NCI-H226 (cell line): ENCODE results near the gene ACTR8.
"Not testable (repeated sequence)": the region's sequence is repeated elsewhere in the genome, so short reads cannot be mapped to it uniquely, and the experiment has no call there.

Experiments used
- DNase-seq: peaks from one replicate; pipeline ENCODE4 v3.0.0-alpha.2; 2015

Gene ACTR8, protein sequence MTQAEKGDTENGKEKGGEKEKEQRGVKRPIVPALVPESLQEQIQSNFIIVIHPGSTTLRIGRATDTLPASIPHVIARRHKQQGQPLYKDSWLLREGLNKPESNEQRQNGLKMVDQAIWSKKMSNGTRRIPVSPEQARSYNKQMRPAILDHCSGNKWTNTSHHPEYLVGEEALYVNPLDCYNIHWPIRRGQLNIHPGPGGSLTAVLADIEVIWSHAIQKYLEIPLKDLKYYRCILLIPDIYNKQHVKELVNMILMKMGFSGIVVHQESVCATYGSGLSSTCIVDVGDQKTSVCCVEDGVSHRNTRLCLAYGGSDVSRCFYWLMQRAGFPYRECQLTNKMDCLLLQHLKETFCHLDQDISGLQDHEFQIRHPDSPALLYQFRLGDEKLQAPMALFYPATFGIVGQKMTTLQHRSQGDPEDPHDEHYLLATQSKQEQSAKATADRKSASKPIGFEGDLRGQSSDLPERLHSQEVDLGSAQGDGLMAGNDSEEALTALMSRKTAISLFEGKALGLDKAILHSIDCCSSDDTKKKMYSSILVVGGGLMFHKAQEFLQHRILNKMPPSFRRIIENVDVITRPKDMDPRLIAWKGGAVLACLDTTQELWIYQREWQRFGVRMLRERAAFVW

DNA sequence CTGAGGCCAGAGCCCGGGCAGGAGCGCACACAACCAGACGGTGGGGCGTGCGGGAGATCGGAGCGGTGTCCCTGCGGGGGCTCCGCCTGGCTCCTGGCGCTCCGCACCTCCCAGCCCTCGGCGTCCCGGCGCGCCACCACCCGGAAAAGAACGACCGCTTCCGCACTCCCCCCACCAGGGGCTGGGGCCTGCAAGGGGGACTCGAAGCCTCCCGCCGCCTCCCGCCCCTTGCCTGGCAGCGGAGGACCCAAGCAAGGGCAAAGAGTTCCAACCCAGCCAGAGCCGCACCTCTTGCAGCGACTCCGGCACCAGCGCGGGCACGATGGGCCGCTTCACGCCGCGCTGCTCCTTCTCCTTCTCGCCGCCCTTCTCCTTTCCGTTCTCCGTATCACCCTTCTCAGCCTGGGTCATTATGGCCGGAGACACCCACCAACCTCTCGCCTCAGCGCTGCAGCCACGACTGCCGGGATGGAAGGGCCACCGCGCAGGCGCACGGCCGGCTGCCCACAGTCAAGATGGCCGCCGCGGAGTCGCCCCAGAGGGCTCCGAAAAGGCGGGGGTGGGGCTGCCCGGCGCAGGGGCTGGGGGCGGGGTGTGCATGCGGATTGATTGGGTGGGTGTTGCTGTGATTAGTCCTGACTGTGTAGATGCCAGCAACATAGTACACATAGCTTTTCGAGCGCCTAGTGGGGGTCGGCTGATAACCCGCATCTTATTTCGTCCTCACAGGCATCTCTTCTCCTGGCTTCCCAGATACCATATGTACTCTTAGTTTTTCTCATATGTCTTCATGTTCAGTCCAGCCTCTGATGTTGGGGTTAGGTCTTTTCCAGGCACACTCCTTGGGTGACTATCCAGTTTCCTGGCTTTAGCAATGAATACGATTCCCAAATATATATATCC, at the start of gene ACTR8:
Gene ACTR8, minus strand, starts transcription at position 462 of the 903 bp plus-strand sequence. Its CDS starts 51 bp downstream, at position 411.
- DNase-seq = peak; percentile 66

DNA sequence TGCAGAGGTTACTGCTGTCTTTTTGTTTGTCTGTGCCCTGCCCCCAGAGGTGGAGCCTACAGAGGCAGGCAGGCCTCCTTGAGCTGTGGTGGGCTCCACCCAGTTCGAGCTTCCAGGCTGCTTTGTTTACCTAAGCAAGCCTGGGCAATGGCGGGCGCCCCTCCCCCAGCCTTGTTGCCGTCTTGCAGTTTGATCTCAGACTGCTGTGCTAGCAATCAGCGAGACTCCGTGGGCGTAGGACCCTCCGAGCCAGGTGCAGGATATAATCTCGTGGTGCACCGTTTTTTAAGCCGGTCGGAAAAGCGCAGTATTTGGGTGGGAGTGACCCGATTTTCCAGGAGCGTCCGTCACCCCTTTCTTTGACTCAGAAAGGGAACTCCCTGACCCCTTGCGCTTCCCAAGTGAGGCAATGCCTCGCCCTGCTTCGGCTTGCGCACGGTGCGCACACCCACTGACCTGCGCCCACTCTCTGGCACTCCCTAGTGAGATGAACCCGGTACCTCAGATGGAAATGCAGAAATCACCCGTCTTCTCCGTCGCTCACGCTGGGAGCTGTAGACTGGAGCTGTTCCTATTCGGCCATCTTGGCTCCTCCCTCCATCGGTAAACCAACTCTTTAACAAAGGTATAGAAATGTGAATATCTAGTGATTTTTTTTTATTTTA, 45.4 kb upstream of the ACTR8 start:
- DNase-seq = not testable (repeated sequence)

DNA sequence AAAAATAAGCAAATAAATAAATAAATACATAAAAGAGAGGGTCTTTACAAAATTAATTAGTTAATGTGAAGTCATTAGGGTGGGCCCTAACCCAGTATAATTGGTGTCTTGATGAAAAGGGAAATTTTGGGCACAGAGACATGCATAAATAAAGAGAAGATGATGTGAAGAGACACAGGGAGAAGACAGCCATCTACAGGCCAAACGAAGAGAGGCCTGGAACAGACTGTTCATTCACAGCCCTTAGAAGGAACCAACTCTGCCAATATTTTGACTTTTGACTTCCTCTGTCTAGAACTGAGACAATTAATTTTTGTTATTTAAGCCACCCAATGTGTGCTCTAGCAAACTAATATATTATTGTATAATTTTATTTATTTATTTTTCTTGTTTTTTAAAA, 39.3 kb upstream of the ACTR8 start:
- no peak for DNase-seq

DNA sequence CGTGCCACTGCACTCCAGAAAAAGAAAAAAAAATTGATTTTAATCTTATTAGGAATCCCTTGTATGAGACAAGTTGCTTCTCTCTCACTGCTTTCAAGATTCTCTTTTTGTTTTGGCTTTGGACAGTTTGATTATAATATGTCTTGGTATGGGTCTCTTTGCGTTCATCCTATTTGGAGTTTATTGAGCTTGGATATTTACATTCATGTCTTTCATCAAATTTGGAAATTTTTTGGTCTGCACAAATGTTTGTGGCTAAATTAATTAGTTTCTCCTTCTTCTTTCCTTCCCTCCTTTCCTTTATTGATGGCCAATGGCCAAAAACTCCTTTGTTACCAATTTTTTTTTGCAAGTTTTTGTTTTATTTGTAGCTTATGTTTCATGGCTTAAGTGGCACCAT, 37.8 kb upstream of the ACTR8 start:
- no peak for DNase-seq

DNA sequence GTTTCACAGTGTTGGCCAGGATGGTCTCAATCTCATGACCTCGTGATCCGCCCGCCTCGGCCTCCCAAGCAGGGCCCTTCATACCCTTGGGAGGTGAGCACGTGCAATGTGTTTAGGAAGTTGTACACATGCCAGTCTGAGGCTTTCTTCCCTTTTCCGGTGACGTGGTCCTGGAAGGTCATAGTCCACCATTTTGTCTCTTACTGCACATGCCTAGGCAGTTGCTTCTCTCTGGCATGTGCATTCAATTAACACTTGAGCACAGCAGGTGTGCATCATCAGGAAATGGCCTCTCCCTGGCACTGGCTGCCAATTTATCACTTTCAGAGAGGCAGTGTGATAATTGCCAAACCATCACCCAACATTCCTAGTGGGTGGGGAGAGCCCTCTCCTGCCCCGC, 31.4 kb upstream of the ACTR8 start:
- DNase-seq = no peak

DNA sequence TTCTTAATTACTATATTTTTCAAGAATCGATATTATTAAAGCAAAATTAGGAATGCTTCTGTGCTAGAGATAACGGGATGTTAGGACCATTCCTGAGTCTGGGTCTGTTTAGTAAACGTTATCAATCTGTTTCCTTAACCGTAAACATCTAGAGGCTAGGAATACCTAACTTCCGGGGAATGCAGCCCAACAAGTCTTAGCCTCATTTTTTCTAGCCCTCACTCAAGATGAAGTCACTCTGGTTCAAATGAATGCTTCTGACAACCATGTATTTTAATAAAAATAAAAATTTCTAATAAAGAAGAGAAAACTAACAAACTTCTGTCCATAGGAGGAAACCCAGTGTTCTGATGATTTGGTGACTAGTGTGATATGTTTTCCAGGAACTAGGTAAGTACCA, 20.8 kb upstream of the ACTR8 start:
- no peak for DNase-seq

DNA sequence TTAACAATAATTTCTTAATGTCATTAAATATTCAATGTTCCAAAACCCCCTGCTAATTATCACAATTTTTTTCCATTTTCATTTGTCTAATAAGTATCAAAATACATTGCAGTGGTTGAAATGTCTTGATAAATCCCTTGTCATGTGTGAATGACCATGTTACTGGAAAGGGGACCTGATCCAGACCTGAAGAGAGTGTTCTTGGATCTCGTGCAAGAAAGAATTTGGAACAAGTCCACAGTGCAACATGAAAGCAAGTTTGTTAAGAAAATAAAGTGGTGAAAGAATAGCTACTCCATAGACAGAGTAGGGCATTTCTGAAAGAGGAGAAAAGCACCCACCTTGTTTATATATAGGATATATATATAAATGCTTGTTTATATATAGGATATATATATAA, 20.1 kb upstream of the ACTR8 start:
- DNase-seq = no peak

DNA sequence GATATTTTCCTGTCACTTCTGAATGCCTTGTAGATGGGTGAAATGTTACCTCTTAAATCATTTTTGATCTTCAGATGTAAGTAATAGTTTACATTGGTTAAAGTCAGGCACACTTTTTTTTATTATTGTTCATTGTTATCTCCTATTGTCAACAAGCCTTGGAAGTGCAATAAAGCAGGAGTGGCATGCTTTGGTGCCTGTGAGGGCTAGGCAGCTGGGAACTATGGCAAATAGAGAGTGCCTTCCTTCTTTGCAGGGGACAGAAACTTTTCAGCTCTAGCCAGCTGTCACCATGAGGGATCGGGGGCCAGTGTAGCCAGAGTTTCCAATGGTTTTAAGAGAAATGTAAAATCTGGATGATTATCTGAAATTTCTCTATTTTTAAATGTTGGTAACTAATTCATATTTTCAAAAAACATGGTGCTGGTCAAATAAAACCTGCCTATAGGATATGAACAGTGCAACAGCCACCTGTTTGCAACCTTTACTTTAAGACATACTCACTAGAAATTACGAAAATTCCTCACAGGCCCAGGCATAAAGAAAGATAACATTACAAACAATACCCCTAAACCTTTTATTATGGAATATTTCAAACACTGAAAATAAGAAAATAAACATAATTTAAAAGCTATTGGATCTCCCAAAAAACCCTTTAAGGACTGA, 18.8 kb upstream of the ACTR8 start:
- no peak for DNase-seq

DNA sequence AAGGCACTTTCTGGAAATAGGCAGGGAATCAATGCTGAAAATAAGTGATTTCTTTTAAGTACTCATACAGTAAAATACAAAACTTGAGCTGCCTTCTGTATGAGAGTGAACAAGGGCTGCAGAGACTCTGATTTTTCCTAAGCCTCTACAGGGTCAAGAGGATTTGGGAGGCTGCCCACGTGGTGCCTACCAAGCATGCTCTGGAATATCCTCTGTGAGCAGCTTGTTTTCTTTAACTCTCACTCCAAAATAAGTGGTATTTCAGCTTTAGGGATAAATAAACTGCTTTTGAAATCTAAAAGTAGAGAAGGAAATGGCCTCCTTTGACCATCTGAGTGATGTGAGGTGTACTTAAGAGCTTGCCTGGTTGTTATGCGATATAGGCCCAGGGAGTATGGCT, 17.8 kb upstream of the ACTR8 start:
- DNase-seq = no peak

DNA sequence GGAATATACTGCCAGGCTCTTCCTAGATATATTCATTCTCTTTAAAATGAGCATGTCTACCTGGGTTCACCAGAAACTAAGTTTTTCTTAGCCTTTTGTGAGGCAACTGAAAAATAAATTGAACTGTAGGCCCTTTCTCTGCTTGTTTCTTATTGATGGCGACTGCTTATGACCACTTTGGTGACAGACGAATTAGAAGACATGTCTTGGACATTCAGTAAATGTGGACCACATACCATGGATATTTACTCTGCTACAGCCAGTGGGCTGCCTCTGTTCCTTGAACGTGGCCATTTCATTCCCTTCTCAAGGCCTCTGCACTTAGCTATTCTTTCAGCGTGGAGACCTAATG, 10.3 kb upstream of the ACTR8 start:
- DNase-seq = no peak

DNA sequence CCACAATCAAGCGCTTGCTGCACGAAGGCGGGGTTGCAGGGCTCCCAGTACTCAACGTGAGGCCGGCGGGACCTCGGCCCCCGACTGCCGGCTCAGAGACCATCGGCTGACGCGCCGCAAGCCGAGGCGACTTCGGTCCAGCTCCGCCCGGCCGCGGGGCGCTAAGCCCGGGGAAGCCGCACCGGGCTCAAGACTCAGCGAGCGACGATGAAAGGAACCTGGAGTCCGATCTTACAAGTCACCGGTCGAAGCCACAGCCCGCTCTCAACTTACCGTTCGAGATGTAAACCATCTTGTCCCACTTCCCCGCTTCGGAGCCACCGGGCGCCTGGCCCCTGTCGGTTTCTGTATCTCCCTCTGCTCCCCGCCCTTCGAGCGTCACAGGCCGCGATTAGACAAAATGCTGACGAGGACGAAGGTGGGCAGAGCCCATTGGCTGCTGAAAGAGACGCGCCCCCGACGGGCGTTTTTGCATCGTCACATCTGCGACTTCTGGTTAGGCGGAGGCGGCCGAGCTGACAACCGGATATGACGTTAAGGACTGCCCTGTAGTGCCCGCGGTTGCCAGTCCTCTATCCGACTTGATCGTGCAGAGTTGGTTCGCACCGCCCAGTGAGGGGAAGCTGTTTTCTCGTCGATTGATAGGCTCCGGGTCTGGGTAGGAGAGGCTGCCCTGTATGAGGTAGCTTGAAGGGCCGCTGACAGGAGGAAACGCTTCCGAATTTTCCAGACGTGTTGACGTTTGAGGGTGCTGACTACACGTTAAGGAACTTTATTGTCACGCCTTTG, 9.7 kb upstream of the ACTR8 start, which contains the start of gene SELENOK:
Gene SELENOK, minus strand, starts transcription at position 363 of the 789 bp plus-strand sequence.
- DNase-seq = peak; percentile 100

DNA sequence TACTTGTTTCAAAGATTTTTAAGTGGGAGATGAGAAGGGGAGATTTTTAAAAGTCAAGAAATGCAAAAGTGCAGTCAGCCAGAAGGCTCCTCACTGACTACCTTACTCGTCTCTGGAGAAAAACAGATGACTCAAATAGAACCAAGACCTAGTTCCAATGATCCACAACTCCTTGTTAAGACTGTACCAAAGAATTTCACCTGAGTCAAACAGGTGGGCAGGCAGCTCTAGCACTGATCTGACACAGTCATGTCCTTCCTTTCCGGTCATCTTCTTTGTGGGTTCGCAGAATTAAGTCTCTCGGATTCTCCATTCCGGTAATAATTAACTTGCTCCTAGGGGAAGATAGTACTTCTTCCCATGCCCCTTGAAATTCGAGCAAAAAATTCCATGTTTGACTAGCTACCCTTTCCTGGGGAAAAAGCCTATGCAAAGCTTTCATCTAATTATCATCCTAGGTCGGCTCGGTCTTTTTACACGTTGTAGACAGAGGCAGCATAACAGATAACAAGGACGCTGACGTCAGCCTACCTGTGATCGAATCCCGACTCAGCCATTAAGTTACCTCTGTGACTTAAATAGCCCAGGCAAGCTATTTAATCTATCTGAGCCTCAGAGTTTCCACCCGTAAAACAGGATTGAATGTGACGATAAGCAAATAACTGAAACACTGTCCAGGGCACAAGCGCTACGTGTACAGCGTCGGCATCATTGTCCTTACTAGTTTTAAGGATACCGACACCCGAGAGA, 8.9 kb upstream of the ACTR8 start:
- DNase-seq = no peak

DNA sequence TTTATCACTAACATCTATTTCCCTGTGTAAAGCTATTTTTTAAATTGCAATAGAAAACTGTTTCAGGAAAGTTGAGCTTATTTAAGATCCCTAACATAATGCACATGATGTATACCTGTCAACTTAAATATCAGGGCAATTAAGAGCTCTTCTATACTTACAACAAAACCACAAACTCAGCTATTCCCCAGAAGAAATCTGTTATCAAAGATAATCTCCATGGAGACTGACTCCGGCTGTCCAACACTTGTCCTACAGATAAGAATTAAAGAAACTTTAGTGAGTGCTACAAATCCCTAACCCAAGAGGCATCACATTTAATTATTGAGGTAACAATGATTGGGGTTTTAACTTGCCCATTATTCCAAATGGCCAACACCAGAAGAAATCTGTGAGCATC, 6.3 kb upstream of the ACTR8 start:
- no peak for DNase-seq

DNA sequence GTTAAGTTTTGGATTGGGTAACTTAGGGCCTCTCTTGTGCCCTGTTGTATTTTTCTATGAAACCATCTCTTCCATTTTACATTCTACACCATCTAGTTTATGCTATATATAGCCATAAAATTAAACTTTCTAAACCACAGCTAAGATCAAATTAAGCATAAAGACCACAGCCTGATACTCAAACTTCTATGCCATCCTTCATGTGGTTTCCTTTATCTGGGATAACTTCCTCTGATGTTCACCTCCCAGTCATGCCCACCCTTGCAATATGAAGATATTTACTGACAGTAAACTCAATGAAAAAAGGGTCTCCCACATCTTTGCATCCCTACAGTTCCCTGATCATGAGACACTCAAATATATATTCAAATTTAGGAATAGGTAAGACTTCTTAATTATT, 5.5 kb upstream of the ACTR8 start:
- no peak for DNase-seq

DNA sequence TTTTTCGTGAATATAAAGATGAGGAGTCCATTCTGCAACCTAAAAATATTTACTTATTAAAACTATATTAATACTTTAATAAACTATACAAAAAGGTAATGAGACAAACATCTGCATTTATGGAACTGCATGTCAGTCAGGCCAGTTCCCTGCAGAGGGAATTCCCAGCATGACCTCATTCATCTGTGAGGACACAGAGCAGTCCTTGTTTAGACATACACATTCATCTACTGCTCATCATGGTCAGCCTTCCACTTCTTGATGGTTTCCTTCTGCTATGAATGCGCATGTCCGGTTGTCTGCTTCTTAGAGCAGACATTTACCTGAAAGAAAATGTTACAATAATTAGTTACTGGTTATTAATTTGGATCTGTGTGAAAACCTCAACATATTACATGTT, 3.3 kb upstream of the ACTR8 start:
- peak; percentile 11 for DNase-seq

DNA sequence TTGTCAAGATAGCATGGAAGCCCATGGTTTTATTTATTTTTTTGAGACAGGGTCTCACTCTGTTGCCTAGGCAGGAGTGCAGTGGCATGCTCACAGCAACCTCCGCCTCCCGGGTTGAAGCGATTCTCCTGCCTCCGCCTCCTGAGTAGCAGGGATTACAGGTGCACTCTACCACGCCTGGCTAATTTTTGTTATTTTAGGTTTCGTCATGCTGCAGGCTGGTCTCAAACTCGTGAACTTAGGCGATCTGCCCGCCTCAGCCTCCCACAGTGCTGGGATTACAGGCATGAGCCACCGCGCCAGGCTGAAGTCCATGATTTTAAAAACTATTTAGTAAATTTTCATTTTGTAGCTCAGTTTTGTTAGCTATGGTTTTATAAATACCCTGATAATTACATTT, 2.7 kb upstream of the ACTR8 start:
- no peak for DNase-seq

DNA sequence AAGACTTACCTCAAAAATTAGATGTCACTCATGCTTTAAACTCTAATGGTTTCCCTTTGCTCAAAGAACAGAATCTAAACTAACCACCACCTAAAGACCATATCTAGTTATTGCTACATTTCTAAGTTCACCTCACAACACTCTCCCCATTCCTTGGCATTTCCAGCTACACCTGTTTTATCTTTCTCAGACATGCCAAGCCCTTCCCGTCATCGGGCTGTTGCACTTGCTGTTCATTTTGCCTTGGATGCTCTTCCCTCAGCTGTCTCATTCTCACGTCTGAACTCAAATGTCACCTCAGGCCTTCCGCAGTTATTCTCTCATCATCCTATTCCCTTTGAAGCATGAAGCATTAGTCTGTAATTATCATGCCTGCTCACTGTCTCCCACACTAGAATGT, 1.1 kb upstream of the ACTR8 start:
- no peak for DNase-seq

DNA sequence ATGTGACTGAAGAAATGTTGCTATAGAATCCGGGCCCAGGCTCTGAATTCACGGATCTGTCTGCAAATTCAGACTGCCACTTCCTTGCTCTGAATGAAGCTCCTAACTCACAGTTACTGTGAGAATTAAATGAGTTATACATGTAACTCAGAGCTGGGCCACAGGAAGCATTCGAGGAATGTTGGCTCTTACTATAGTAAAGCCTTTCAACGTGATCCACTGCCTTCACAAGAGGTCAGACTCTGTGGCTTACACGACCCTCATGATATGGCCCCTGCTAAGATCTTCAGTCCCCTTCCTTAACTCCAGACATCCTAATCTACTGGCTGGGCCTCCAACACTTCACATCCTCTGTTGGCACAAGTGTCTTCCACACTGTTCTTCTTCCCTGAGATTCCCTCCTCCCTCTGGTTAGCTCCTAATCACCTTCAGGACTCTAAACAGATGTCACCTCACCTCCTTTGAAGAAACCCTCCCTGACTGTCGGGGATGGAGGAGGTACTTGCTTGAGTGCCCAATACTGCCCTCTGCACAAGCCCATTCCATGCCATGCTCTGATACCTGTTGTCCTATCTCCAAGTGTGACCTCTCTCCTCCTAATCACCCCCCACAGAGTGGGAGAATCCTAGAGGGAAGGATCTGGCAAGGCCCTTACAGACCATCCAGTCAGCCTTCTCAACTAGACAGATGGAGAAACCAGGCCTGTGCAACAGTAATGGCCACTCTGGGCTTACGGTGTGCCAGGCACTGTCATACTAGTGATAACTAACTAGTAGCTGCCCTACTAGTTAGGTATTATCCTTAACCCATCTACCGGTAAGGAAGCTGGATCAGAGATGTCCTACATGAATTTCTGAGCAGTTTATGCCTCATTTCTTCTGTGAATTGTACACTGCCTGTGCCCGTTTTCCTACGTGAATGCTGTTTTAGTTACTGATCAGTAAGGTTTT, 1.3 kb downstream of the ACTR8 start:
- no peak for DNase-seq

DNA sequence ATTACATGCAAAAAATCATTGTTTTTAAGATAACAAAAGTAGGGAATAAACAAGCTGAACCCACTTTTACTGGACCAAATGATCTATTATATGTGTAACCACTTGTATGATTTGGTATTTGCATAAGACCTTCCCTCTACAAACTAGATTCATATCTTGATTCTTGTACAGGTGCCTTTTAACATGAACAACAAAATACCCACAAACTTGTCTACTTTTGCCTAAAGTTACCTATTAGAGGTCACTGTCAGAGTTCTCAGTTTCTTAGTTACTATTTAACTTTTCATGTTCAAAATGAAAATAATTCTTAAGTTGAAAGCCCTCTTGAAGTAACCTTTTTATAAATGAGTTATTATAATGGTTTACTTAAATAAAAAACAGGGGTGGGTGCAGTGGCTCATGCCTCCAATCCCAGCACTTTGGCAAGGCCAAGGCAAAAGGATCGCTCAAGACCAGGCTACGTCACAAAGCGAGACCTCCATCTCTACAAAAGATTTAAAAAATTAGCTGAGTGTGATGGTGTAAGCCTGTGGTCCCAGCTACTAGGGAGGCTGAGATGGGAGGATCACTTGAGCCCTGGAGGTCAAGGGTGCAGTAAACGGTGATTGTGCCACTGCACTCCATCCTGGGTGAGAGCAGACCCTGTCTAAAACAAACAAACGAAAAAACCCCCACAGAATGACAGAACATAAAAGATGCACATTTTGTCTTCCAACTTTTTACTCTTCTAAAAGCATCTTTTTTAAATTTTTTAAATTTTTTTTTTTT, 16.0 kb downstream of the ACTR8 start:
- no peak for DNase-seq
